Esophagus muscularis mucosa (tissue), 3 donors: Measurements from ENCODE around the gene CHL1.

Source experiments
- EP300 ChIP-seq: sonication (generic); formaldehyde crosslinking; IDR thresholded peaks from one replicate; pipeline ENCODE4 v1.6.1; 2017; ENCODE audit warnings: antibody characterized with exemption
- POLR2A ChIP-seq: fragments of 450-650 bp; IDR thresholded peaks from one replicate; pipeline ENCODE4 v1.6.1; 2017; ENCODE audit warnings: antibody characterized with exemption, moderate library complexity, mild to moderate bottlenecking, low read depth
- POLR2AphosphoS5 ChIP-seq, 2 donors: sonication (generic); formaldehyde crosslinking; IDR thresholded peaks; one replicate each; pipeline ENCODE4 v1.6.1; 2017; ENCODE audit warnings: antibody characterized with exemption in 2 of 2

- no peak for TF ChIP-seq POLR2A
- TF ChIP-seq EP300: no peak
- TF ChIP-seq POLR2AphosphoS5 (IDR thresholded peaks at IDR 0.05): no peak
Measured at GRCh38 chr3:229183-229661, 32.7 kb downstream of the CHL1 start.
